ENCODE results near the gene SUPT20H. TPM values are rescaled to one million over a fixed set of nuclear protein-coding genes. Genes with fewer than 3 reads are reported as not detected.

Gene SUPT20H
- polyA plus RNA-seq, 1 experiment: 33.4 TPM

DNA sequence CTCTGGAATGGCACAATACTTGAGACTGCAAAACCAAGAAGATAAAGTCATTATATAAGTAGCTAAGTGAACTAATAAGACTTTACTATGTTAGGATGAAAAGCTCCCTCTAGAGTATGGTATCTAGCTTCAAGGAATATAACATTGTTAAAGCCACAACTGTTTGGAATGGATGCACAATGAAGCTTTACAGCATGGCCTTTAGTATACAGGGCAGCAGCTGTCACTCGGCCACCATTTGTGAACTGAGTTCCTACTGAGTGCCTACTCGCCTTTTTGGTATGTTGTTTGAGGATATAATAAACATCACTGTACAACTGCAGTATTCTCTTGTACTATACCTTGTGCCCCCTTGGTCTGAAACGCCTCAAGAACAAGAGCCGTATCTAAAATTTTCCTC is 67.1 kb downstream of the SUPT20H start:
- H3K27me3 ChIP-seq (ENCODE audit: control insufficient read depth, insufficient read depth, low read length): no peaks in the 10 kb centered on the region
- H3K36me3 ChIP-seq (ENCODE audit: control insufficient read depth, insufficient read depth, low read length): peaks cover 21% of the 10 kb centered on the region
- ChIA-PET POLR2A (no interaction called here), CTCF (interaction anchor here (1.7 kb wide), 1 partner anchor 11 kb away, joined by 8 read pairs; no protein-coding TSS in a partner anchor)
- no peak overlapping the region for H3K4me3 ChIP-seq (ENCODE audit: low read depth, low read length)
- TF ChIP-seq, protein P1, sequence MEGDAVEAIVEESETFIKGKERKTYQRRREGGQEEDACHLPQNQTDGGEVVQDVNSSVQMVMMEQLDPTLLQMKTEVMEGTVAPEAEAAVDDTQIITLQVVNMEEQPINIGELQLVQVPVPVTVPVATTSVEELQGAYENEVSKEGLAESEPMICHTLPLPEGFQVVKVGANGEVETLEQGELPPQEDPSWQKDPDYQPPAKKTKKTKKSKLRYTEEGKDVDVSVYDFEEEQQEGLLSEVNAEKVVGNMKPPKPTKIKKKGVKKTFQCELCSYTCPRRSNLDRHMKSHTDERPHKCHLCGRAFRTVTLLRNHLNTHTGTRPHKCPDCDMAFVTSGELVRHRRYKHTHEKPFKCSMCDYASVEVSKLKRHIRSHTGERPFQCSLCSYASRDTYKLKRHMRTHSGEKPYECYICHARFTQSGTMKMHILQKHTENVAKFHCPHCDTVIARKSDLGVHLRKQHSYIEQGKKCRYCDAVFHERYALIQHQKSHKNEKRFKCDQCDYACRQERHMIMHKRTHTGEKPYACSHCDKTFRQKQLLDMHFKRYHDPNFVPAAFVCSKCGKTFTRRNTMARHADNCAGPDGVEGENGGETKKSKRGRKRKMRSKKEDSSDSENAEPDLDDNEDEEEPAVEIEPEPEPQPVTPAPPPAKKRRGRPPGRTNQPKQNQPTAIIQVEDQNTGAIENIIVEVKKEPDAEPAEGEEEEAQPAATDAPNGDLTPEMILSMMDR (IDR thresholded peaks at IDR 0.05; ENCODE audit: insufficient read depth, low read depth, low read length): no peak
- DNase-seq (ENCODE audit: low read depth): no peak

DNA sequence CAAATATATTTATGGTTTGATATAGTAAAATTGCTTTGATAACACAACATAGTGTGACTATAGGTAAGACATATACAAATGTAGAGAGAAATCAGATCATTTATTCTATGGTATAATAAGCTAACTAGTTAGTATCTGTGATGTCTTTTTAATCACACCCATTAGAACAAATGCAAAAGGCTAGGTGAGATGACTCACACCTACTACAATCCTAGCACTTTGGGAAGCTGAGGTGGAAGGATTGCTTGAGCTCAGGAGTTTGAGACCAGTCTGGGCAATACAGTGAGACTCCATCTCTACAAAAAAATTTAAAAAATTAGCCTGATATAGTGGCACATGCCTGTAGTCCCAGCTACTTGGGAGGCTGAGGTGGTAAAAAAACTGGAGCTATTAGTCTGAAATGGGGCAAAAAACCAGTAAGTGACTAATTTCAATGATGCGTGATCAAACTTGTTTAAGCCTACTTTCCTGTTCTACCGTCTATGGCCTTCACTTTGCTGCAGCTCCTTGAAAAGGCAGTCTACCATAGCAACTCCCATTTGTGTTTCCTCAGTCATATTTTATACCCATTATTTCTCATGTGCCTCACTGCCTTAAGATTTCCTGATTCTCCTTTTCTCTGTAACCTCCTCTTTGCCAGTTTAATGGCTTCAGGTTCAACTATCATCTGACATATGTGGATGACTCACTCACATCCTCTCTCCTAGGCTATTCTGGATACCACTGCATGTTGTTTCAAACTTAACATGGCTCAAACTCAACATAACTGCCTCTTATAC is 72.8 kb downstream of the SUPT20H start:
- TF ChIP-seq, protein P1 (IDR thresholded peaks at IDR 0.05; ENCODE audit: insufficient read depth, low read depth, low read length): no peak
- POLR2A ChIA-PET: no interaction called here
- CTCF ChIA-PET: interaction anchor here (0.9 to 1.7 kb wide), 3 partner anchors 13 to 646 kb away, joined by 3 to 9 read pairs (median 3); partner anchors contain the start of genes ALG5 and EXOSC8
- no peak for DNase-seq (ENCODE audit: low read depth)
- Histone ChIP-seq H3K4me3 (ENCODE audit: low read depth, low read length) (no peak overlapping the region), H3K27me3 (ENCODE audit: control insufficient read depth, insufficient read depth, low read length) (no peaks in the 10 kb centered on the region), H3K36me3 (ENCODE audit: control insufficient read depth, insufficient read depth, low read length) (peaks cover 16% of the 10 kb centered on the region)

DNA sequence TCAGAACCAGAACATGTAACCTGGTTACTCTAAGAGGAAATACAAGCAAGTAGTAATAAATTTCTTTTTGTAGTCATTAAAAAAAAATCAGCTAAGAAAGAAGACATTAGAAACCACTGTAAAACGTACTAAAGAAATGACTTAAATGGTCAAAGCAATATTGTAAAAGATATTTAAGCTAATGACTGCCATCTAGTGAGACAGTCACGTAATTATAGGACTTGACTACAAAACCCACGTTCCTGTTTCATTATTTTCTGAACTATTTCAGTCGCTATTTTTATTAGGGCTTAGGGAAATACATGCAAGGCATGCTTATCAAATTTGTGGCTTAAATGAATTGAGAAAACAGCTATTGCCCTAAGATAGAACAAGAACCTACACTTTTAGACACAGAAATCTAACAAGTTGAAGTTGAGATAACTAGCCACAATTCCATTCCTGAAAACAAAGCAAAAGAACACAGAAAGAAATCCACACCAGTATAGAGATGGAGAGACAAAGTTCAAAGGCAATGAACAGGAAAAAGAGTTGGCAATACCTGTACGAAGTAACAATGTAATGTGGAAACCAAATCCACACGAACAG is 78.2 kb downstream of the SUPT20H start:
- POLR2A ChIA-PET: interaction anchor here (0.5 kb wide), 1 partner anchor 23 kb away, joined by 3 read pairs; no protein-coding TSS in a partner anchor
- DNase-seq (ENCODE audit: low read depth): peak; percentile 36
- no peaks in the 10 kb centered on the region for H3K27me3 ChIP-seq (ENCODE audit: control insufficient read depth, insufficient read depth, low read length)
- CTCF ChIA-PET: interaction anchor here (0.6 to 6.3 kb wide), 20 partner anchors 8 to 563 kb away, joined by 3 to 105 read pairs (median 4); partner anchors contain the start of gene EXOSC8
- TF ChIP-seq, protein P1 (IDR thresholded peaks at IDR 0.05; ENCODE audit: insufficient read depth, low read depth, low read length): peak; percentile 46
- H3K4me3 ChIP-seq (ENCODE audit: low read depth, low read length): no peak overlapping the region
- peaks cover 7% of the 10 kb centered on the region; the same call in 1 of the 2 replicates for H3K36me3 ChIP-seq (ENCODE audit: control insufficient read depth, insufficient read depth, low read length)

DNA sequence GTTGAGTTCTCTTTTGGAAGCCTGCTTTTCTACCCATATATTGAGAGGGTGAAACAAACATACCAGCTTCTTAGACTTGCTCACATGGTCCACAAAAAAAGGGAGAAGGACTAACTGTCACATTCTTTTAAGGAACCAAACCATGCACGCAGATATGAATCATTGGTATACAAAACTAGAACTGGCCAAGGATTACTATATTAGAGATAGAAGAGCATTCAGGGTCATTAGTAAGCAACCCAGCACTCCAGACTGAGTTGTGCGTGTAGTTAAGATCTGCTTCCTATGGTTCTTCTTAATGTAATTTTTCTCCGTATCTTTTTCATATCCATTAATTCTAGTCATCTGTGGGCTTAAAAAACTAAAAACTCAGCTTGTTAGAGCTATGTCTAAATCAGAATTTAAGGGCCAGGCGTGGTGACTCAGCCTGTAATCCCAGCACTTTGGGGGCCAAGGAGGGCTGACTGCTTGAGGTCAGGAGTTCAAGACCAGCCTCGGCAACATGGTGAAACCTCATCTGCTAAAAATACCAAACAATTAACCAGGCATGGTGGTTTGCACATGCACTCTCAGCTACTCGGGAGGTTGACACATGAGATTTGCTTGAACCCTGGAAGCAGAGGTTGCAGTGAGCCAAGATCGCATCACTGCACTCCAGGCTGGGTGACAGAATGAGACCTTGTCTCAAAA is 80.0 kb downstream of the SUPT20H start:
- ChIA-PET CTCF (interaction anchor here (1.5 to 6.3 kb wide), 4 partner anchors 10 to 133 kb away, joined by 3 to 105 read pairs (median 16); no protein-coding TSS in a partner anchor), POLR2A (no interaction called here)
- no peak for DNase-seq (ENCODE audit: low read depth)
- Histone ChIP-seq H3K4me3 (ENCODE audit: low read depth, low read length) (no peak overlapping the region), H3K27me3 (ENCODE audit: control insufficient read depth, insufficient read depth, low read length) (no peaks in the 10 kb centered on the region), H3K36me3 (ENCODE audit: control insufficient read depth, insufficient read depth, low read length) (peaks cover 6% of the 10 kb centered on the region; the same call in 1 of the 2 replicates)
- TF ChIP-seq, protein P1 (IDR thresholded peaks at IDR 0.05; ENCODE audit: insufficient read depth, low read depth, low read length): no peak

DNA sequence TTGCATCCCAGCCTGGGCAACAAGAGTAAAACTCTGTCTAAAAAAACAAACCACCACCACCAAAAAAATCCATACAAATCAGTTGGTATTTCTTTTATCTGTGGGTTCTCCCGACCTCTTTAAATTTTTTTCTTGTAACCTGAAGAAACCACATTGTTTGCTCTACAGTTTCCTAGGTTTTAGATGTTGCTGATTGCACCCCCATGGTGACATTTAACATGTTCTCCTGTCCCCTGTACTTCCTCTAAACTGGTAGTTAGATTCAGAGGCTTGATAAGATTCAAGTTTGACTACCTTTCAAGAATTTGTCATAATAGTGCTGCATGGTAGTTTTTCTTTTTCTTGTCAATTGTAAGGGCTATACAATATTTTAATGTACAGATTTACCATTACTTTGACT is 84.3 kb downstream of the SUPT20H start:
- ChIA-PET CTCF (no interaction called here), POLR2A (no interaction called here)
- TF ChIP-seq, protein P1 (IDR thresholded peaks at IDR 0.05; ENCODE audit: insufficient read depth, low read depth, low read length): no peak
- no peak overlapping the region for H3K4me3 ChIP-seq (ENCODE audit: low read depth, low read length)
- no peaks in the 10 kb centered on the region for H3K27me3 ChIP-seq (ENCODE audit: control insufficient read depth, insufficient read depth, low read length)
- H3K36me3 ChIP-seq (ENCODE audit: control insufficient read depth, insufficient read depth, low read length): peaks cover 3% of the 10 kb centered on the region; the same call in 1 of the 2 replicates
- DNase-seq (ENCODE audit: low read depth): no peak
